ENCODE data around the gene RANBP10.

- TF ChIP-seq CTCF (IDR thresholded peaks at IDR 0.05) (no peak), POLR2A (IDR thresholded peaks at IDR 0.05) (no peak)
Observed at GRCh38 chr16:67811899-67812298, 5.5 kb upstream of the RANBP10 start.
